Hair follicular keratinocyte (primary cell): ENCODE measurements around the gene DRD4. TPM values are rescaled to one million over a fixed set of nuclear protein-coding genes. Genes with fewer than 3 reads are reported as not detected.

ENCODE experiments used
- total RNA-seq: library from RNA; depleted of rRNA; stranded (reverse); fragments of >200 nt; gene quantifications from 2 replicates; pipeline ENCODE4 v1.2.3, GENCODE V29; 2015

DRD4 gene
- total RNA-seq: not detected in 2 replicates

DNA sequence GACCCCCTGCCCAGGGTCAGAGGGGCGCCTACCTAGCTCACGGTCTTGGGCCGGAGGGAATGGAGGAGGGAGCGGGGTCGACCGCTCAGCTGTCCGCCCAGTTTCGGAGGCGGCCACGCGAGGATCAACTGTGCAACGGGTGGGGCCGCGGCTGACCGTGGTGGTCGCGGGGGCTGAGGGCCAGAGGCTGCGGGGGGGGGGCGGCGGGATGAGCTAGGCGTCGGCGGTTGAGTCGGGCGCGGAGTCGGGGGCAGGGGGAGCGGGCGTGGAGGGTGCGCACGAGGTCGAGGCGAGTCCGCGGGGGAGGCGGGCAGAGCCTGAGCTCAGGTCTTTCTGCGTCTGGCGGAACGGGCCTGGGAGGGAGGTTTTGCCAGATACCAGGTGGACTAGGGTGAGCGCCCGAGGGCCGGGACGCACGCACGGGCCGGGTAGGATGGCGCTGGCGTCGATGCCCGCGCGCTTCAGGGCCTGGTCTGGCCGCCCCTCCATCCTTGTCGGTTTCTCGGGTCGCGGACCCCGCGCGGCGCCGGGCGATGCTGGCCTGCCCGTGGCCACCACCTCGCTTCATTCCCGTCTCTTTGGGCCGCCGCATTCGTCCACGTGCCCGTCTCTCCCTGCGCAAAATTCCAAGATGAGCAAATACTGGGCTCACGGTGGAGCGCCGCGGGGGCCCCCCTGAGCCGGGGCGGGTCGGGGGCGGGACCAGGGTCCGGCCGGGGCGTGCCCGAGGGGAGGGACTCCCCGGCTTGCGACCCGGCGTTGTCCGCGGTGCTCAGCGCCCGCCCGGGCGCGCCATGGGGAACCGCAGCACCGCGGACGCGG, at the start of gene DRD4:
Gene DRD4 (plus strand): TSS at position 759 of the 822 bp plus-strand sequence. CDS start 36 bp downstream, at position 795.

GRCh38 chr11:615504-616319, 21.4 kb upstream of the DRD4 start, which contains the start of gene IRF7:
Gene IRF7, minus strand, starts transcription at chr11:615950. Its CDS starts 586 bp downstream, at chr11:615364.

DNA sequence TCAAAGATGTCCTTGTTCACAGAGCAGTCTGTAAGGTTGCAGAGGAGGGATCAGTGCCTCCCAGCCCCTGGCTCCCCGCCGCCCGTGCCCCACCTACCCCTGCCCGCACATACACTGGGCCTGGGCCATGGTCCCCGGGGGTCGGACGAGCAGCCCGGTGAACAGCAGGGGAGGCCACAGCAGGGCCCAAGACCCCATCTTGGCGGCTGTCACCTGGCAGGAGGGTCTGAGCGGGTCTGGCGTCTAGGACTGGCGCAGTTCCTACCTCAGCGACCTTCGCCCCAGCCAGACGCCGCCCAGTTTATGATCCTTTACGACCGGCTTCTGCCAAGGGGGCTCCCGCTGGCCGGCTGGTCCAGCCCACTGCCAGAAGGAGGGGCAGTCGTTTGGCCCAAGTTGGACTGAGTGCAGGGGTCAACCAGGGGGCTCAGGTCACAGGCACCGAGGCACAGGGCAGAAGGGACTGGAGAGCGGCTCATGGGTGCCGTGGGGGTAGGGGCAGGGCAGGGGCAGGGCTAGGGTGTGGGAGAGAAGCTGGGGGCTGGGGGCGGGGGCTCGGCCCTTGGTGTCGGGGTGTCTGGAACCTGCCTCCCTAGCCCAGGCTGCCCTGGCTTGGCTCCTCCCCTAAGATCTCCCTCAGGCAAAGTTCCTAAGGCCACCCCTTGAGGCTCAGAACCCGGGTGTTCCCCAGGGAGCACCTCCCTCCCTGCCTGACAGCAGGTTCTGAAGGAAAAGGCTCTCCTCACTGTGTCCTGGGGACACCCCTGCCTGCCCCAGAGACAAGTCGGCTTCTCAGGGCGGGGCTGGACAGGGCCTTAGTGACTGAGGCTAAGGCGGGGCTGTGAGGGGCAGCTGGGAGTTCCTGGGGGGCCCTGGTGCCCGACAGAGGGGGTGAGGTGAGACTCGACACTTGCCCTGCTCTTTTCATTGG, 12.1 kb upstream of the DRD4 start, which contains the start of gene CDHR5:
Gene CDHR5 (minus strand): TSS at position 251 of the 931 bp plus-strand sequence. CDS start 53 bp downstream, at position 198.

DNA sequence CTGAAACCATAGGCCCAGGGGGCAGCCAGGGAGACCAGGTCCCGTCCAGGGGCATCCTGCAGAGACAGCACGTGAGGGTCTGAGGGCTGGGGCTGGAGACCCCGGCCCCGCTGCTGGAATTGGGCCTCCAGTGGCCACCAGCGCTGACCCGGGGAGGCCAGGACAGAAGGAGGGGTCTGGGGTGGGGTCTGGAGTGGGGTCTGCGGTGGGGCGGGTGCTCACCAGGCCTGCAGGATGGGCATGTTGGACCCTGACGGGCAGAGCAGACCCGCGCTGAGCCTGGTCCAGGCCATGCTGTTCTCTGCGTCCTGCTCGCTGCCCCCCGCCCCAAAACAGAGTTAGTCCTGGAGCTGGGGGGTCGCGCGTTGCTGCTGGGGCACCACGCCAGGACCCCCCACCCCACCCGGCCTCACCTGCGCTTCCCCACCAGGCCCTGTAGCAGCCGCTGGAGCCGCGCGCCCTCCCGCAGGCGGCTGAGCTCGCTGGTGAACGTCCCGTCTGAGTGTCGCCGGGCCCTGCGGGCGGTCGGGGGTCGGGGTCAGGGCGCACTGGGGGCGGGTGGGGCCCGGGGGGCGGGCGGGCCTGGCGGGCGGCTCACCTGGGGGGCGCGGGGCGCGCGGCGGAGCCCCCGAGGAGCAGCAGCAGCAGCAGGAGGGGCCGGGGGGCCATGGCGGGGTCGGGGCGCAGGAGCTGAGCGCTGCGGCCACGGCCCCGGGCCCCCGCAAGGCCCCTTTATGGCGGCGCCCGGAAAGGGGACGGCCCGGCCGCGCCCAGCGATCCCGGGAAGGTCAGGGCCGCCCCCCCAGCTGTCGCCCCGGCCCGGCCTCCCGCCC, 10.4 kb upstream of the DRD4 start, which contains the start of gene SCT:
Gene SCT (minus strand): TSS at position 707 of the 833 bp plus-strand sequence. CDS start 38 bp downstream, at position 669.

Other genes starting within 250 kb of the DRD4 start
- gene PKP3, start 243.1 kb upstream of the DRD4 start, total RNA-seq: 292 and 373 TPM in 2 replicates
- gene SIGIRR, start 222.3 kb upstream of the DRD4 start, total RNA-seq: 5.9 and 7.8 TPM in 2 replicates
- gene ANO9, start 195.3 kb upstream of the DRD4 start, total RNA-seq: 9.5 and 19.5 TPM in 2 replicates
- 38.2 and 52.8 TPM in 2 replicates for gene PTDSS2, start 187.0 kb upstream of the DRD4 start, total RNA-seq
- 322 and 445 TPM in 2 replicates for gene RNH1, start 130.0 kb upstream of the DRD4 start, total RNA-seq
- gene HRAS, start 101.7 kb upstream of the DRD4 start, total RNA-seq: 116 and 135 TPM in 2 replicates
- gene LRRC56, start 99.7 kb upstream of the DRD4 start, total RNA-seq: under 0.01 and 0.34 TPM in 2 replicates
- gene LMNTD2, start 76.5 kb upstream of the DRD4 start, total RNA-seq: 0.23 and 3.0 TPM in 2 replicates
- gene RASSF7, start 76.3 kb upstream of the DRD4 start, total RNA-seq: 47.2 and 60.8 TPM in 2 replicates
- gene PHRF1, start 60.8 kb upstream of the DRD4 start, total RNA-seq: 13.8 and 21.4 TPM in 2 replicates
- gene IRF7, start 21.3 kb upstream of the DRD4 start, total RNA-seq: 8.0 and 15.8 TPM in 2 replicates
- gene CDHR5, start 12.3 kb upstream of the DRD4 start, total RNA-seq: not detected in 2 replicates
- gene SCT, start 10.1 kb upstream of the DRD4 start, total RNA-seq: not detected in 2 replicates
- gene DEAF1, start 58.0 kb downstream of the DRD4 start, total RNA-seq: 16.0 and 25.5 TPM in 2 replicates
- 23.7 and 40.1 TPM in 2 replicates for gene TMEM80, start 58.5 kb downstream of the DRD4 start, total RNA-seq
- gene EPS8L2, start 69.0 kb downstream of the DRD4 start, total RNA-seq: 92.0 and 124 TPM in 2 replicates
- gene TALDO1, start 110.2 kb downstream of the DRD4 start, total RNA-seq: 212 and 214 TPM in 2 replicates
- gene GATD1, start 140.2 kb downstream of the DRD4 start, total RNA-seq: 23.1 and 25.0 TPM in 2 replicates
- not detected in 2 replicates for gene CEND1, start 152.8 kb downstream of the DRD4 start, total RNA-seq
- 19.0 and 21.6 TPM in 2 replicates for gene SLC25A22, start 161.0 kb downstream of the DRD4 start, total RNA-seq
- 10.0 and 16.2 TPM in 2 replicates for gene PIDD1, start 168.0 kb downstream of the DRD4 start, total RNA-seq
- gene RPLP2, start 172.7 kb downstream of the DRD4 start, total RNA-seq: 674 and 1,062 TPM in 2 replicates
- 7.1 and 11.9 TPM in 2 replicates for gene PNPLA2, start 181.6 kb downstream of the DRD4 start, total RNA-seq
- 0.68 and 1.0 TPM in 2 replicates for gene CRACR2B, start 190.7 kb downstream of the DRD4 start, total RNA-seq
- gene CD151, start 195.7 kb downstream of the DRD4 start, total RNA-seq: 490 and 530 TPM in 2 replicates
- 124 and 148 TPM in 2 replicates for gene POLR2L, start 205.3 kb downstream of the DRD4 start, total RNA-seq
- gene TSPAN4, start 205.6 kb downstream of the DRD4 start, total RNA-seq: 173 and 207 TPM in 2 replicates